Measurements from ENCODE around the gene RGL1. TPM values are rescaled to one million over a fixed set of nuclear protein-coding genes. Genes with fewer than 3 reads are reported as not detected.

Gene RGL1
- total RNA-seq, 1 donor from 2014 or later, result 15.0 TPM

DNA sequence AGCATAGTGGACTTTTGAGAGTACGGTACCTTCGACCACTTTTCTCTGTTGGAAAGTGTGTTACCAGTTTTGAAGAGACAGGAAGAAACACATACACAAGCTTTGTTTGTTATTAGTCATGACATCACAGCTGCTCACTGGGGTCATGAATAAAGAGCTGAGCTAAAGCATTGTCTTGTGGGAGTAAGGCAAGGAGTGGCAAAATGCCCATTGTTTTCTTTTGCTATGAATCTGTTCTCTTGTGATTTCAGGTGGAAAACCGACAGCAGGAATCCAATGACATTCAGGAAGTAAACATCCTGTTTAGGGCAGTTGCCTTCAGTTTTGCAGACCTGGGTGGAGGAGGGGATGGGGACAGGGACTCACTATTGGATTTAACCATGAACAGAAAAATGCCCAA lies 66.2 kb downstream of the RGL1 start:
- H3K4me3 Mint-ChIP-seq, result no peak overlapping the region
- no peak overlapping the region for H3K9ac ChIP-seq

DNA sequence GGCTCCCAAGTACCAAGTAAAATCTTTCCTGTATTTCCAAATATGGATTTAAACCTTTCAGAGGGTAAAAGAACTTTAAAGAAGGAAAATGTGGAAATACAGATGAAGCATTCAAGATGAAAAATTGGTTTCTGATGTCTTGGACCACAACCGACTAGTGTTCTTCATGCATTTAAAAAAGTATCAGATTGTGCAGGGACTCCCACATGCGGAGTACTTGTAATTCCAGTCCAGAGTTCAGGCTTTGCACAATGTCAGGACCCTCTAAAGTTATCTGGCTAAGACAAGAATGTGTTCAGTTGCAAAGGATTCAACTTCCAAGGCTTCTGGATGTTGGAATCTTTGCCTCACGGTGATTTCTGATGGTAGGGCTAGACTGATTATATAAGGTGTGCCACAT lies 66.7 kb downstream of the RGL1 start:
- TF ChIP-seq EZH2phosphoT487 (IDR thresholded peaks at IDR 0.05), result no peak
- TF ChIP-seq EZH2 (IDR thresholded peaks at IDR 0.05), result no peak
- TF ChIP-seq, protein P1, sequence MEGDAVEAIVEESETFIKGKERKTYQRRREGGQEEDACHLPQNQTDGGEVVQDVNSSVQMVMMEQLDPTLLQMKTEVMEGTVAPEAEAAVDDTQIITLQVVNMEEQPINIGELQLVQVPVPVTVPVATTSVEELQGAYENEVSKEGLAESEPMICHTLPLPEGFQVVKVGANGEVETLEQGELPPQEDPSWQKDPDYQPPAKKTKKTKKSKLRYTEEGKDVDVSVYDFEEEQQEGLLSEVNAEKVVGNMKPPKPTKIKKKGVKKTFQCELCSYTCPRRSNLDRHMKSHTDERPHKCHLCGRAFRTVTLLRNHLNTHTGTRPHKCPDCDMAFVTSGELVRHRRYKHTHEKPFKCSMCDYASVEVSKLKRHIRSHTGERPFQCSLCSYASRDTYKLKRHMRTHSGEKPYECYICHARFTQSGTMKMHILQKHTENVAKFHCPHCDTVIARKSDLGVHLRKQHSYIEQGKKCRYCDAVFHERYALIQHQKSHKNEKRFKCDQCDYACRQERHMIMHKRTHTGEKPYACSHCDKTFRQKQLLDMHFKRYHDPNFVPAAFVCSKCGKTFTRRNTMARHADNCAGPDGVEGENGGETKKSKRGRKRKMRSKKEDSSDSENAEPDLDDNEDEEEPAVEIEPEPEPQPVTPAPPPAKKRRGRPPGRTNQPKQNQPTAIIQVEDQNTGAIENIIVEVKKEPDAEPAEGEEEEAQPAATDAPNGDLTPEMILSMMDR (IDR thresholded peaks at IDR 0.05), result no peak
- H3K4me3 Mint-ChIP-seq, result no peak overlapping the region
- Histone ChIP-seq H3F3A (ENCODE audit: low read depth) (no peaks in the 10 kb centered on the region), H3K4me1 (peaks cover 27% of the 10 kb centered on the region), H3K9ac (no peak overlapping the region), H3K27ac (no peak overlapping the region), H2AFZ (replicated peaks) (no peak overlapping the region), H3K4me3 (no peak overlapping the region), H3K9me3 (ENCODE audit: low read depth) (no peaks in the 10 kb centered on the region), H3K4me2 (peak overlapping the region; percentile 43), H3K79me2 (ENCODE audit: low read depth) (no peaks in the 10 kb centered on the region), H4K20me1 (ENCODE audit: low read depth) (no peaks in the 10 kb centered on the region), H3K36me3 (no peaks in the 10 kb centered on the region), H3K27me3 (no peaks in the 10 kb centered on the region)
- peaks cover 30% of the 10 kb centered on the region for H3K36me3 Mint-ChIP-seq
- H3K27me3 Mint-ChIP-seq (ENCODE audit: insufficient read depth, low read depth), result no peaks in the 10 kb centered on the region
- H3K9me3 Mint-ChIP-seq, result peaks cover 3% of the 10 kb centered on the region
- DNase-seq (ENCODE audit: low spot score), result no peak
- H3K27ac Mint-ChIP-seq, result peak overlapping the region; percentile 55
- H3K4me1 Mint-ChIP-seq, result peaks cover 45% of the 10 kb centered on the region

More for the DNA sequence above, 66.2 kb downstream of the RGL1 start:
- no peaks in the 10 kb centered on the region for H3K36me3 ChIP-seq
- H3K4me3 ChIP-seq, result no peak overlapping the region
- peaks cover 27% of the 10 kb centered on the region for H3K4me1 ChIP-seq
- H3K4me2 ChIP-seq, result peak overlapping the region; percentile 43
- peaks cover 28% of the 10 kb centered on the region for H3K36me3 Mint-ChIP-seq
- H3K27ac ChIP-seq, result no peak overlapping the region
- H3F3A ChIP-seq (ENCODE audit: low read depth), result no peaks in the 10 kb centered on the region
- H3K4me1 Mint-ChIP-seq, result peaks cover 41% of the 10 kb centered on the region
- no peaks in the 10 kb centered on the region for H3K79me2 ChIP-seq (ENCODE audit: low read depth)
- TF ChIP-seq EZH2phosphoT487 (IDR thresholded peaks at IDR 0.05), result no peak
- TF ChIP-seq, protein P1 (IDR thresholded peaks at IDR 0.05), result no peak
- no peak for TF ChIP-seq EZH2 (IDR thresholded peaks at IDR 0.05)
- H3K9me3 ChIP-seq (ENCODE audit: low read depth), result no peaks in the 10 kb centered on the region
- H2AFZ ChIP-seq (replicated peaks), result no peak overlapping the region
- H3K27me3 Mint-ChIP-seq (ENCODE audit: insufficient read depth, low read depth), result no peaks in the 10 kb centered on the region
- DNase-seq (ENCODE audit: low spot score), result peak; percentile 20
- H4K20me1 ChIP-seq (ENCODE audit: low read depth), result no peaks in the 10 kb centered on the region
- H3K27ac Mint-ChIP-seq, result peak overlapping the region; percentile 14
- H3K27me3 ChIP-seq, result no peaks in the 10 kb centered on the region
- peaks cover 3% of the 10 kb centered on the region for H3K9me3 Mint-ChIP-seq

DNA sequence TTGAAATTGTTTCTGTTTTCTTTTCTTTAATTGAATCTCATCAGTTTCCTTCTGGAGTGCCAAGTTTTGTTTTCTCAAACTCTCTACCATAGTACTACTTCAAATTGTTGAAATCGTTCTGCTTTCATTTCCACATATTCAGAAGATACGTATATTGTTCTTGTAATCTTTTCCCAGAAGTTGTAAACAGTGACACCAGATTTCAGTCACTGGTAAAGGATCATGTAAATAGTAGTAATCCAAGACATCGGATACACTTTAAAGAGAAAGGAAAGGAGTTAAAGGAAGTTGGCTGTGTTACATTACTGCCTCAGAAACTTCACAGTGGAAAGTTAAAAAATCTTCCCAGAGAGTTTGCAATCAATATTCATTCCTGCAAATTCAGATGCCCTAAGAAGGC lies 67.5 kb downstream of the RGL1 start:
- H3K4me2 ChIP-seq, result no peak overlapping the region

More for the DNA sequence above, 67.5 kb downstream of the RGL1 start:
- H3K27me3 ChIP-seq, result no peaks in the 10 kb centered on the region
- no peak overlapping the region for H3K9ac ChIP-seq
- Mint-ChIP-seq H3K4me3 (no peak overlapping the region), H3K27ac (no peak overlapping the region), H3K27me3 (ENCODE audit: insufficient read depth, low read depth) (no peaks in the 10 kb centered on the region), H3K4me1 (peaks cover 53% of the 10 kb centered on the region), H3K9me3 (peaks cover 3% of the 10 kb centered on the region), H3K36me3 (peaks cover 30% of the 10 kb centered on the region)
- H3K4me1 ChIP-seq, result peaks cover 35% of the 10 kb centered on the region
- DNase-seq (ENCODE audit: low spot score), result no peak
- H3F3A ChIP-seq (ENCODE audit: low read depth), result no peaks in the 10 kb centered on the region
- H4K20me1 ChIP-seq (ENCODE audit: low read depth), result no peaks in the 10 kb centered on the region
- no peaks in the 10 kb centered on the region for H3K36me3 ChIP-seq
- no peaks in the 10 kb centered on the region for H3K79me2 ChIP-seq (ENCODE audit: low read depth)
- no peak overlapping the region for H2AFZ ChIP-seq (replicated peaks)
- no peak for TF ChIP-seq EZH2 (IDR thresholded peaks at IDR 0.05)
- TF ChIP-seq EZH2phosphoT487 (IDR thresholded peaks at IDR 0.05), result no peak
- TF ChIP-seq, protein P1 (IDR thresholded peaks at IDR 0.05), result no peak
- H3K4me3 ChIP-seq, result no peak overlapping the region
- no peak overlapping the region for H3K27ac ChIP-seq
- H3K9me3 ChIP-seq (ENCODE audit: low read depth), result no peaks in the 10 kb centered on the region
